ENCODE results near the gene GLB1L3.
"Not testable (repeated sequence)": the region's sequence is repeated elsewhere in the genome, so short reads cannot be mapped to it uniquely, and the experiment has no call there.

GLB1L3 gene

GRCh38 chr11:134252346-134253187, 23.6 kb upstream of the GLB1L3 start:
- peak; percentile 52 for DNase-seq

GRCh38 chr11:134253188-134253993, 22.8 kb upstream of the GLB1L3 start, which contains the start of the genes ACAD8 and THYN1:
ACAD8 (plus strand) TSS chr11:134253568; CDS start chr11:134253601, 33 bp downstream.
THYN1 (minus strand) TSS chr11:134253352; CDS start chr11:134252882, 470 bp downstream.
- DNase-seq: peak; percentile 95

- no peak for DNase-seq
These were observed 21.6 kb upstream of the GLB1L3 start for GRCh38 chr11:134254433-134255183.

GRCh38 chr11:134255184-134255561, 21.0 kb upstream of the GLB1L3 start:
- not testable (repeated sequence) for DNase-seq

GRCh38 chr11:134257101-134257500, 19.1 kb upstream of the GLB1L3 start:
- DNase-seq: no peak

GRCh38 chr11:134258577-134258976, 17.6 kb upstream of the GLB1L3 start:
- DNase-seq: no peak

GRCh38 chr11:134260503-134260902, 15.7 kb upstream of the GLB1L3 start:
- no peak for DNase-seq

GRCh38 chr11:134260983-134261382, 15.2 kb upstream of the GLB1L3 start:
- no peak for DNase-seq

- DNase-seq: peak; percentile 45
These were observed 14.3 kb upstream of the GLB1L3 start for GRCh38 chr11:134261626-134262488.

GRCh38 chr11:134264966-134265764, 11.0 kb upstream of the GLB1L3 start:
- no peak for DNase-seq

GRCh38 chr11:134266440-134266839, 9.7 kb upstream of the GLB1L3 start:
- DNase-seq: no peak

GRCh38 chr11:134266841-134267251, 9.3 kb upstream of the GLB1L3 start:
- DNase-seq: no peak

- no peak for DNase-seq
These were observed 8.7 kb upstream of the GLB1L3 start for GRCh38 chr11:134267461-134267860.

- DNase-seq: no peak
These were observed 8.2 kb upstream of the GLB1L3 start for GRCh38 chr11:134267966-134268365.

GRCh38 chr11:134270250-134270714, 5.9 kb upstream of the GLB1L3 start:
- no peak for DNase-seq

- DNase-seq: no peak
These were observed 4.2 kb upstream of the GLB1L3 start for GRCh38 chr11:134271978-134272377.

GRCh38 chr11:134272381-134273316, 3.5 kb upstream of the GLB1L3 start:
- no peak for DNase-seq

GRCh38 chr11:134273317-134273712, 2.9 kb upstream of the GLB1L3 start:
- no peak for DNase-seq

GRCh38 chr11:134275188-134275533, 1.0 kb upstream of the GLB1L3 start:
- DNase-seq: no peak
